ENCODE results near the gene SLC5A3.

GRCh38 chr21:34072145-34073031 lies 990 bp upstream of the SLC5A3 start:
- TF ChIP-seq CTCF (IDR thresholded peaks at IDR 0.05; ENCODE audit: borderline replicate concordance, extremely low read depth, low read length, poor library complexity, severe bottlenecking) (no peak), EZH2 (IDR thresholded peaks at IDR 0.05; ENCODE audit: borderline replicate concordance, low read depth, low read length, severe bottlenecking) (no peak)

All from DND-41 (cell line).